Liver (tissue), 9 donors: ENCODE measurements around the gene TMEM273. TPM values are rescaled to one million over a fixed set of nuclear protein-coding genes. Genes with fewer than 3 reads are reported as not detected.
"Not testable (repeated sequence)": the region's sequence is repeated elsewhere in the genome, so short reads cannot be mapped to it uniquely, and the experiment has no call there.

Experiments used
- DNase-seq: peaks from one replicate; pipeline ENCODE4 v3.0.0-alpha.2; 2017; ENCODE audit warnings: low spot score
- H3K27ac ChIP-seq, 2 donors: one replicate each; pipeline ENCODE4 v1.7.0; 2013; ENCODE audit warnings: inconsistent platforms in 2 of 2, low read length in 2 of 2, control low read depth in 1 of 2, low read depth in 1 of 2, mild to moderate bottlenecking in 1 of 2
- H3K27me3 ChIP-seq, 4 donors: one replicate each; pipeline versions ENCODE4 v1.6.1 to v1.7.0; 2013; ENCODE audit warnings: low read length in 3 of 4, inconsistent platforms in 1 of 4, mild to moderate bottlenecking in 1 of 4, moderate library complexity in 1 of 4; ENCODE audit not compliant: control insufficient read depth in 4 of 4, insufficient read depth in 4 of 4
- H3K36me3 ChIP-seq, 4 donors: one replicate each; pipeline versions ENCODE4 v1.6.1 to v1.7.0; 2013; ENCODE audit warnings: low read length in 3 of 4, mild to moderate bottlenecking in 3 of 4, low read depth in 1 of 4, moderate library complexity in 1 of 4; ENCODE audit not compliant: control insufficient read depth in 4 of 4, insufficient read depth in 3 of 4
- H3K4me1 ChIP-seq, 4 donors: one replicate each; pipeline versions ENCODE4 v1.6.1 to v1.7.0; 2013; ENCODE audit warnings: low read length in 3 of 4, mild to moderate bottlenecking in 3 of 4, moderate library complexity in 1 of 4; ENCODE audit not compliant: control insufficient read depth in 4 of 4, insufficient read depth in 4 of 4
- H3K4me3 ChIP-seq, 3 donors: one replicate each; pipeline versions ENCODE4 v1.6.1 to v1.7.0; 2013; ENCODE audit warnings: low read length in 3 of 3, control low read depth in 1 of 3, low read depth in 1 of 3, mild to moderate bottlenecking in 1 of 3
- H3K9ac ChIP-seq, 2 donors: one replicate each; pipeline ENCODE4 v1.7.0; 2013; ENCODE audit warnings: low read length in 2 of 2, mild to moderate bottlenecking in 2 of 2, moderate library complexity in 2 of 2, control low read depth in 1 of 2, low read depth in 1 of 2
- H3K9me3 ChIP-seq, 4 donors: one replicate each; pipeline versions ENCODE4 v1.6.1 to v1.7.0; 2013; ENCODE audit warnings: low read length in 3 of 4; ENCODE audit not compliant: control insufficient read depth in 4 of 4
- CTCF ChIP-seq: fragments of 150-350 bp; IDR thresholded peaks from 2 replicates; pipeline ENCODE4 v1.5.1; 2017; ENCODE audit warnings: improper control_type of control experiment, low read depth, low read length; ENCODE audit not compliant: missing input control
- EGR1 ChIP-seq, 2 donors: IDR thresholded peaks; 2 replicates each; pipeline ENCODE4 v1.6.1; 2016 to 2018; ENCODE audit warnings: antibody characterized with exemption in 2 of 2, low read depth in 2 of 2
- FOXA1 ChIP-seq: IDR thresholded peaks from 2 replicates; pipeline ENCODE4 v1.6.1; 2016; ENCODE audit warnings: antibody characterized with exemption
- FOXA2 ChIP-seq: IDR thresholded peaks from 2 replicates; pipeline ENCODE4 v1.6.1; 2016; ENCODE audit warnings: antibody characterized with exemption
- GABPA ChIP-seq, 2 donors: IDR thresholded peaks in 1 of 2; conservative IDR thresholded peaks in 1 of 2; 2 replicates each; pipeline ENCODE4 v1.6.1; 2016; ENCODE audit warnings: antibody characterized with exemption in 2 of 2, mild to moderate bottlenecking in 1 of 2, moderate library complexity in 1 of 2
- HNF4A ChIP-seq, 2 donors: conservative IDR thresholded peaks; 2 replicates each; pipeline ENCODE4 v1.6.1; 2016; ENCODE audit warnings: antibody characterized with exemption in 2 of 2, mild to moderate bottlenecking in 2 of 2
- HNF4G ChIP-seq: IDR thresholded peaks from 2 replicates; pipeline ENCODE4 v1.6.1; 2016; ENCODE audit warnings: antibody characterized with exemption
- JUND ChIP-seq, 2 donors: IDR thresholded peaks; 2 replicates each; pipeline ENCODE4 v1.6.1; 2016; ENCODE audit warnings: antibody characterized with exemption in 2 of 2
- NR2F2 ChIP-seq: IDR thresholded peaks from 2 replicates; pipeline ENCODE4 v1.6.1; 2016; ENCODE audit warnings: antibody characterized with exemption
- RAD21 ChIP-seq, 2 donors: IDR thresholded peaks; 2 replicates each; pipeline ENCODE4 v1.6.1; 2016; ENCODE audit warnings: antibody characterized with exemption in 2 of 2, mild to moderate bottlenecking in 2 of 2
- RXRA ChIP-seq, 2 donors: IDR thresholded peaks; 2 replicates each; pipeline ENCODE4 v1.6.1; 2017 to 2018; ENCODE audit warnings: antibody characterized with exemption in 2 of 2, mild to moderate bottlenecking in 1 of 2
- SP1 ChIP-seq: IDR thresholded peaks from 2 replicates; pipeline ENCODE4 v1.6.1; 2018; ENCODE audit warnings: antibody characterized with exemption, mild to moderate bottlenecking
- TAF1 ChIP-seq: conservative IDR thresholded peaks from 2 replicates; pipeline ENCODE4 v1.6.1; 2016; ENCODE audit warnings: antibody characterized with exemption, mild to moderate bottlenecking
- YY1 ChIP-seq: IDR thresholded peaks from 2 replicates; pipeline ENCODE4 v1.6.1; 2016; ENCODE audit warnings: antibody characterized with exemption, mild to moderate bottlenecking
- WGBS: extraction: QIAGEN DNeasy Blood & Tissue Kit; methylation state at CpG from one replicate; pipeline ENCODE4 v1.1.7; 2013; 5-methylcytosine and 5-hydroxymethylcytosine counted together
- polyA plus RNA-seq, 2 donors: library from polyadenylated mRNA; stranded (reverse) in 1 of 2; unstranded in 1 of 2; fragments of 200-250 nt in 1 of 2; fragments of >200 nt in 1 of 2; fragmentation: Nextera tagmentation in 1 of 2; extraction: Ambion mirVana in 1 of 2; gene quantifications; one replicate each; pipeline versions ENCODE4 v1.2.1 to v1.2.3, GENCODE V29; 2013 to 2015
- total RNA-seq, 2 donors: library from RNA; depleted of rRNA; stranded (reverse); fragments of >200 nt; gene quantifications; one replicate each; pipeline ENCODE4 v1.2.3, GENCODE V29; 2014
- TF ChIP-seq, protein P1 (sequence below): IDR thresholded peaks from 2 replicates; pipeline ENCODE4 v1.6.1; 2016; ENCODE audit warnings: antibody characterized with exemption
- TF ChIP-seq, protein P2 (sequence below): IDR thresholded peaks from 2 replicates; pipeline ENCODE4 v1.6.1; 2016; ENCODE audit warnings: antibody characterized with exemption
- TF ChIP-seq, protein P3 (sequence below): IDR thresholded peaks from 2 replicates; pipeline ENCODE4 v1.6.1; 2016; ENCODE audit warnings: antibody characterized with exemption, mild to moderate bottlenecking
- TF ChIP-seq, protein P4 (sequence below): IDR thresholded peaks from 2 replicates; pipeline ENCODE4 v1.6.1; 2016; ENCODE audit warnings: antibody characterized with exemption
- donor health status: healthy.
- donor health status: healthy.
- donor health status: healthy.
- donor health status: healthy.
- donor health status: healthy.

TMEM273 gene
- total and polyA plus RNA-seq, 4 donors: 2.5 to 9.5 (median 4.5) TPM

- no peaks in the 10 kb centered on the region for H3K36me3 ChIP-seq
- 88% methylated on average over 6 of the region's 6 CpGs for WGBS
- H3K27me3 ChIP-seq: no peaks in the 10 kb centered on the region
- H3K9me3 ChIP-seq: no peaks in the 10 kb centered on the region
- H3K4me3 ChIP-seq: no peak overlapping the region
- no peak overlapping the region for H3K27ac ChIP-seq
- DNase-seq: no peak
- H3K9ac ChIP-seq: no peak overlapping the region
- TF ChIP-seq RAD21 (IDR thresholded peaks at IDR 0.05): no peak
- no peak for TF ChIP-seq HNF4G
- TF ChIP-seq, protein P1, sequence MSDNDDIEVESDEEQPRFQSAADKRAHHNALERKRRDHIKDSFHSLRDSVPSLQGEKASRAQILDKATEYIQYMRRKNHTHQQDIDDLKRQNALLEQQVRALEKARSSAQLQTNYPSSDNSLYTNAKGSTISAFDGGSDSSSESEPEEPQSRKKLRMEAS: no peak
- TF ChIP-seq YY1: no peak
- TF ChIP-seq EGR1 (IDR thresholded peaks at IDR 0.05; ENCODE audit: low read depth in 2 of 2): no peak
- TF ChIP-seq JUND (IDR thresholded peaks at IDR 0.05): no peak
- TF ChIP-seq, protein P2, sequence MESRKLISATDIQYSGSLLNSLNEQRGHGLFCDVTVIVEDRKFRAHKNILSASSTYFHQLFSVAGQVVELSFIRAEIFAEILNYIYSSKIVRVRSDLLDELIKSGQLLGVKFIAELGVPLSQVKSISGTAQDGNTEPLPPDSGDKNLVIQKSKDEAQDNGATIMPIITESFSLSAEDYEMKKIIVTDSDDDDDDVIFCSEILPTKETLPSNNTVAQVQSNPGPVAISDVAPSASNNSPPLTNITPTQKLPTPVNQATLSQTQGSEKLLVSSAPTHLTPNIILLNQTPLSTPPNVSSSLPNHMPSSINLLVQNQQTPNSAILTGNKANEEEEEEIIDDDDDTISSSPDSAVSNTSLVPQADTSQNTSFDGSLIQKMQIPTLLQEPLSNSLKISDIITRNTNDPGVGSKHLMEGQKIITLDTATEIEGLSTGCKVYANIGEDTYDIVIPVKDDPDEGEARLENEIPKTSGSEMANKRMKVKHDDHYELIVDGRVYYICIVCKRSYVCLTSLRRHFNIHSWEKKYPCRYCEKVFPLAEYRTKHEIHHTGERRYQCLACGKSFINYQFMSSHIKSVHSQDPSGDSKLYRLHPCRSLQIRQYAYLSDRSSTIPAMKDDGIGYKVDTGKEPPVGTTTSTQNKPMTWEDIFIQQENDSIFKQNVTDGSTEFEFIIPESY: no peak
- no peak for TF ChIP-seq GABPA (IDR thresholded peaks at IDR 0.05 in 1 of 2, conservative IDR thresholded peaks at IDR 0.05 in 1 of 2)
- no peak for TF ChIP-seq FOXA1
- no peak for TF ChIP-seq HNF4A (conservative IDR thresholded peaks at IDR 0.05)
- no peak for TF ChIP-seq RXRA (IDR thresholded peaks at IDR 0.05)
- no peak for TF ChIP-seq TAF1
- no peak for TF ChIP-seq FOXA2
- no peak for TF ChIP-seq NR2F2
- H3K4me1 ChIP-seq: no peaks in the 10 kb centered on the region
These were observed 9.0 kb upstream of the TMEM273 start for GRCh38 chr10:49197171-49197570.

GRCh38 chr10:49195864-49196263 is 7.7 kb upstream of the TMEM273 start:
- WGBS: 91% methylated on average over 4 of the region's 4 CpGs
- H3K36me3 ChIP-seq, H3K4me1 ChIP-seq, H3K9ac ChIP-seq, H3K4me3 ChIP-seq, H3K27me3 ChIP-seq, H3K9me3 ChIP-seq, H3K27ac ChIP-seq, DNase-seq: not testable (repeated sequence)

DNA sequence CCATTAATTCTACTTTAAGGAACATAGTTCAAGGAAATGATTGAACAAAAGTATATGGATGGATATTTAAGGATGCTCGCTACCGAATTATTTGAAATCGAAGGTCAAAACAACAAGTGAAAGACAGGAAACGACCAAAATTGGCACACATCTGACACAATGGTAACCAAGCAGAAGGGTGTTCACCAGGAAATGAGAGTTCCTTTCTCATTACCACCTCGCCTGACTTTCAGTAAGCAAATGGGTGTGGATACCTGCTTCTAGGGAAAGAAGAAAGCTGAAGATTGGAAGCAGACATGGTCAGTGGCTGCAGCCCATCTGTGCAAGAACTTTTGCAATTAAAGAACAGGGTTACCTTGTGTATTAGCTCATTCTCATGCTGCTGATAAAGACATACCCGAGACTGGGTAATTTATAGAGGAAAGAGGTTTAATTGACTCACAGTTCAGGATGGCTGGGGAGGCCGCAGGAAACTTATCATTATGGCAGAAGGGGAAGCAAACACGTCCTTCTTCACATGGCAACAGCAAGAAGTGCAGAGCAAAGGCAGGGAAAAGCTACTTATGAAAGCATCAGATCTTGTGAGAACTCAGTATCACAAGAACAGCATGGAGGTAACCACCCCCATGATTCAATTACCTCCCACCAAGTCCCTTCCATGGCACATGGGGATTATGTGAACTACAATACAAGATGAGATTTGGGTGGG is 6.2 kb upstream of the TMEM273 start:
- Histone ChIP-seq H3K36me3 (no peaks in the 10 kb centered on the region), H3K9ac (no peak overlapping the region), H3K27ac (no peak overlapping the region), H3K4me3 (no peak overlapping the region), H3K9me3 (no peaks in the 10 kb centered on the region), H3K27me3 (no peaks in the 10 kb centered on the region), H3K4me1 (peaks cover 0 to 2% (median 0%) of the 10 kb centered on the region in 4 donors)
- no peak for DNase-seq
- 64% methylated on average over 8 of the region's 8 CpGs for WGBS
- no peak for TF ChIP-seq CTCF
- no peak for TF ChIP-seq RAD21 (IDR thresholded peaks at IDR 0.05)
- no peak for TF ChIP-seq FOXA2
- TF ChIP-seq FOXA1: no peak
- TF ChIP-seq, protein P3, sequence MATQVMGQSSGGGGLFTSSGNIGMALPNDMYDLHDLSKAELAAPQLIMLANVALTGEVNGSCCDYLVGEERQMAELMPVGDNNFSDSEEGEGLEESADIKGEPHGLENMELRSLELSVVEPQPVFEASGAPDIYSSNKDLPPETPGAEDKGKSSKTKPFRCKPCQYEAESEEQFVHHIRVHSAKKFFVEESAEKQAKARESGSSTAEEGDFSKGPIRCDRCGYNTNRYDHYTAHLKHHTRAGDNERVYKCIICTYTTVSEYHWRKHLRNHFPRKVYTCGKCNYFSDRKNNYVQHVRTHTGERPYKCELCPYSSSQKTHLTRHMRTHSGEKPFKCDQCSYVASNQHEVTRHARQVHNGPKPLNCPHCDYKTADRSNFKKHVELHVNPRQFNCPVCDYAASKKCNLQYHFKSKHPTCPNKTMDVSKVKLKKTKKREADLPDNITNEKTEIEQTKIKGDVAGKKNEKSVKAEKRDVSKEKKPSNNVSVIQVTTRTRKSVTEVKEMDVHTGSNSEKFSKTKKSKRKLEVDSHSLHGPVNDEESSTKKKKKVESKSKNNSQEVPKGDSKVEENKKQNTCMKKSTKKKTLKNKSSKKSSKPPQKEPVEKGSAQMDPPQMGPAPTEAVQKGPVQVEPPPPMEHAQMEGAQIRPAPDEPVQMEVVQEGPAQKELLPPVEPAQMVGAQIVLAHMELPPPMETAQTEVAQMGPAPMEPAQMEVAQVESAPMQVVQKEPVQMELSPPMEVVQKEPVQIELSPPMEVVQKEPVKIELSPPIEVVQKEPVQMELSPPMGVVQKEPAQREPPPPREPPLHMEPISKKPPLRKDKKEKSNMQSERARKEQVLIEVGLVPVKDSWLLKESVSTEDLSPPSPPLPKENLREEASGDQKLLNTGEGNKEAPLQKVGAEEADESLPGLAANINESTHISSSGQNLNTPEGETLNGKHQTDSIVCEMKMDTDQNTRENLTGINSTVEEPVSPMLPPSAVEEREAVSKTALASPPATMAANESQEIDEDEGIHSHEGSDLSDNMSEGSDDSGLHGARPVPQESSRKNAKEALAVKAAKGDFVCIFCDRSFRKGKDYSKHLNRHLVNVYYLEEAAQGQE: no peak
- TF ChIP-seq EGR1 (IDR thresholded peaks at IDR 0.05; ENCODE audit: low read depth in 2 of 2): no peak
- no peak for TF ChIP-seq TAF1
- no peak for TF ChIP-seq YY1
- TF ChIP-seq NR2F2: no peak
- no peak for TF ChIP-seq JUND (IDR thresholded peaks at IDR 0.05)
- TF ChIP-seq, protein P1: no peak
- TF ChIP-seq, protein P4, sequence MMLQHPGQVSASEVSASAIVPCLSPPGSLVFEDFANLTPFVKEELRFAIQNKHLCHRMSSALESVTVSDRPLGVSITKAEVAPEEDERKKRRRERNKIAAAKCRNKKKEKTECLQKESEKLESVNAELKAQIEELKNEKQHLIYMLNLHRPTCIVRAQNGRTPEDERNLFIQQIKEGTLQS: no peak
- no peak for TF ChIP-seq GABPA (IDR thresholded peaks at IDR 0.05 in 1 of 2, conservative IDR thresholded peaks at IDR 0.05 in 1 of 2)
- TF ChIP-seq HNF4A (conservative IDR thresholded peaks at IDR 0.05): no peak
- TF ChIP-seq RXRA (IDR thresholded peaks at IDR 0.05): no peak
- no peak for TF ChIP-seq SP1
